ENCODE measurements around the gene PPP1R13L. TPM values are rescaled to one million over a fixed set of nuclear protein-coding genes. Genes with fewer than 3 reads are reported as not detected.
"Not testable (repeated sequence)": the region's sequence is repeated elsewhere in the genome, so short reads cannot be mapped to it uniquely, and the experiment has no call there.

PPP1R13L gene
- total RNA-seq, 1 experiment from 2014 or later = 1.5 TPM

GRCh38 chr19:45340899-45341453, 63.9 kb downstream of the PPP1R13L start:
- DNase-seq (ENCODE audit: low read depth, low spot score) = no peak
- in situ Hi-C loops (cut with HindIII; ENCODE audit: low pct_unique_long_range_greater_than_20kb, low sequenced_read_pairs) = no loop called here

- in situ Hi-C loops (cut with HindIII; ENCODE audit: low pct_unique_long_range_greater_than_20kb, low sequenced_read_pairs) = no loop called here
- DNase-seq (ENCODE audit: low read depth, low spot score) = no peak
Observed at GRCh38 chr19:45340232-45340898, 64.5 kb downstream of the PPP1R13L start, which contains the start of gene KLC3. TSS of gene KLC3 (plus strand) at chr19:45340750. CDS start at chr19:45345542, 4,792 bp downstream.

DNA sequence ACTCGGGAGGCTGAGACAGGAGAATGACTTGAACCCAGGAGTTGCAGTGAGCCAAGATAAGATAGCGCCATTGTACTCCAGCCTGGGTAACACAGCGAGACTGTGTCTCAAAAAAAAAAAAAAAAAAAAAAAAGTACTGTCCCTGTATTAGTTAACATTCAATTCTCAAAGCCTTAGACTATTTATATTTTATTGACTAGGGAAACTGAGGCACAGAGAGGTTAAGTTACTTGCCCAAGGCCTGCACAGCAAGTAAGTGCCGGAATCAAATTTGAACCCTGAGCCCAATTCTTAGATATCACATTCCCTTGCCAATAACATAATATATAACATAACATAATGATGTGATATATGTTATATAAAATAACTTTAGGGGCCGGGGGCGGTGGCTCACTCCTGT, 65.2 kb downstream of the PPP1R13L start:
- in situ Hi-C loops (cut with HindIII; ENCODE audit: low pct_unique_long_range_greater_than_20kb, low sequenced_read_pairs) = no loop called here

GRCh38 chr19:45336696-45337251, 68.1 kb downstream of the PPP1R13L start:
- in situ Hi-C loops (cut with HindIII; ENCODE audit: low pct_unique_long_range_greater_than_20kb, low sequenced_read_pairs) = no loop called here

More for the DNA sequence above, 65.2 kb downstream of the PPP1R13L start:
- DNase-seq (ENCODE audit: low read depth, low spot score) = no peak

DNA sequence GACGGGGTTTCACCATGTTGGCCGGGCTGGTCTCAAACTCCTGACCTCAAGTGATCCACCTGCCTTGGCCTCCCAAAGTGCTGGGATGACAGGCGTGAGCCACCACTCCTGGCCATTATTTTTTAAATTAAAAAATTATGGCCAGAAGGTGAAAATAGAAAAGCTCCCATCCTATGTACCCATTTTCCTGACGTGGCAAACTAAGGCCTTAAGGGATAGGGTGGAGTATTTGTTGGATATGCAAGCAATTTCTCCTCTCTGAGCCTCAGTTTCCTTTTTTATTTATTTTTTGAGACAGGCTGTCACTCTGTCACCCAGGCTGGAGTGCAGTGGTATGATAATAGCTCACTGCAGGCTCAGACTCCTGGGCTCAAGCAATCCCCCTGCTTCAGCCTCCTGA, 70.0 kb downstream of the PPP1R13L start:
- DNase-seq (ENCODE audit: low read depth, low spot score); in situ Hi-C loops (cut with HindIII; ENCODE audit: low pct_unique_long_range_greater_than_20kb, low sequenced_read_pairs): not testable (repeated sequence)

More at GRCh38 chr19:45336696-45337251, 68.1 kb downstream of the PPP1R13L start:
- no peak for DNase-seq (ENCODE audit: low read depth, low spot score)

DNA sequence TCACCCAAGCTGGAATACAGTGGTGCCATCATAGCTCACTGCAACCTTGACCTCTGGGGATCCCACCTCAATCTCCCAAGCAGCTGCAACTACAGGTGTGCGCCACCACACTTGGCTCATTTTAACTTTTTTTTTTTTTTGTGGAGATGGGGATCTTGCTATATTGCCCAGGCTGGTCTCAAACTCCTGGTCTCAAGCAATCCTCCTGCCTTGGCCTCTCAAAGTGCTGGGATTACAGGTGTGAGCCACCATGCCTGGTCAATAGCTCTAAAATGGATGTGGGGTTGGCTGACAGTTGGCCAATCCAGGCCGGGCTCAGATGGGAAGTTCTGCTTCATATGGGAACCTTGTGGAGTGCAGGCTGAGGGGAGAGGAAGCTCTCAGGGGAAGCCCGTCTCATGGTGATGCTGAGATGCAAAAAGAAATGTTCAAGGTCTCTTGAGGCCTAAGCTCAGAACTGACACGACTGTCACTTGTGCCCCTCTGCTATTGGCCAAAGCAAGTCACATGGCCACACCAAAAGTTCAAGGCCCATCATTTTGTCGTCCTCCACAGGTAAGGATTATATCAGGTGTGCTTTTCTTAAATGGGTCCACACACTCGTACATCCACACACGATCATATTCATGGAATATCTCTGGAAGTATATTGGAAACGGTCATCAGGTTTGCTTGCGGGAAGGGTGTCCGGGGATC, 71.1 kb downstream of the PPP1R13L start:
- in situ Hi-C loops (cut with HindIII; ENCODE audit: low pct_unique_long_range_greater_than_20kb, low sequenced_read_pairs) = no loop called here
- DNase-seq (ENCODE audit: low read depth, low spot score) = no peak

- peak; percentile 23 for DNase-seq (ENCODE audit: low read depth, low spot score)
- in situ Hi-C loops (cut with HindIII; ENCODE audit: low pct_unique_long_range_greater_than_20kb, low sequenced_read_pairs) = no loop called here
Observed at GRCh38 chr19:45331411-45331810, 73.5 kb downstream of the PPP1R13L start.

Small RNA genes lying within 50 kb of the gene (small RNA-seq; reads per million reads assigned to genes)
- gene MIR6088 = 0 reads per million in 2 experiments

Other genes with a start within 250 kb of the PPP1R13L start
- gene NKPD1, start 244.1 kb downstream of the PPP1R13L start, total RNA-seq (2014; rRNA removed; shearing (Covaris generic)) = 0.03 TPM in 1 of 2 replicates, not detected in the other
- 22.1 and 22.3 TPM in 2 replicates for gene TRAPPC6A, start 226.8 kb downstream of the PPP1R13L start, total RNA-seq (2014; rRNA removed; shearing (Covaris generic))
- 3.7 and 5.3 TPM in 2 replicates for gene BLOC1S3, start 226.3 kb downstream of the PPP1R13L start, total RNA-seq (2014; rRNA removed; shearing (Covaris generic))
- gene EXOC3L2, start 159.7 kb downstream of the PPP1R13L start, total RNA-seq (2014; rRNA removed; shearing (Covaris generic)) = not detected in 2 replicates
- gene MARK4, start 153.8 kb downstream of the PPP1R13L start, total RNA-seq (2014; rRNA removed; shearing (Covaris generic)) = 7.2 and 7.7 TPM in 2 replicates
- not detected in 2 replicates for gene CKM, start 82.2 kb downstream of the PPP1R13L start, total RNA-seq (2014; rRNA removed; shearing (Covaris generic))
- gene KLC3, start 64.3 kb downstream of the PPP1R13L start, total RNA-seq (2014; rRNA removed; shearing (Covaris generic)) = 0.43 and 1.3 TPM in 2 replicates
- gene ERCC2, start 34.5 kb downstream of the PPP1R13L start, total RNA-seq (2014; rRNA removed; shearing (Covaris generic)) = 10.7 and 13.8 TPM in 2 replicates
- 19.3 and 20.2 TPM in 2 replicates for gene POLR1G, start 1.6 kb upstream of the PPP1R13L start, total RNA-seq (2014; rRNA removed; shearing (Covaris generic))
- 125 and 138 TPM in 2 replicates for gene ERCC1, start 18.8 kb upstream of the PPP1R13L start, total RNA-seq (2014; rRNA removed; shearing (Covaris generic))
- gene FOSB, start 62.9 kb upstream of the PPP1R13L start, total RNA-seq (2014; rRNA removed; shearing (Covaris generic)) = 0.13 and 0.42 TPM in 2 replicates
- 10.0 and 12.8 TPM in 2 replicates for gene RTN2, start 92.0 kb upstream of the PPP1R13L start, total RNA-seq (2014; rRNA removed; shearing (Covaris generic))
- 0.74 and 1.9 TPM in 2 replicates for gene PPM1N, start 93.4 kb upstream of the PPP1R13L start, total RNA-seq (2014; rRNA removed; shearing (Covaris generic))
- 42.6 and 44.1 TPM in 2 replicates for gene VASP, start 102.4 kb upstream of the PPP1R13L start, total RNA-seq (2014; rRNA removed; shearing (Covaris generic))
- 7.0 and 10.2 TPM in 2 replicates for gene OPA3, start 179.7 kb upstream of the PPP1R13L start, total RNA-seq (2014; rRNA removed; shearing (Covaris generic))
- gene GPR4, start 197.1 kb upstream of the PPP1R13L start, total RNA-seq (2014; rRNA removed; shearing (Covaris generic)) = 0.24 TPM in 1 of 2 replicates, not detected in the other
- 42.8 and 46.8 TPM in 2 replicates for gene EML2, start 234.3 kb upstream of the PPP1R13L start, total RNA-seq (2014; rRNA removed; shearing (Covaris generic))

Measured in SK-MEL-5 (cell line).